Measurements from ENCODE around the gene ANXA6.

The ANXA6 gene

DNA sequence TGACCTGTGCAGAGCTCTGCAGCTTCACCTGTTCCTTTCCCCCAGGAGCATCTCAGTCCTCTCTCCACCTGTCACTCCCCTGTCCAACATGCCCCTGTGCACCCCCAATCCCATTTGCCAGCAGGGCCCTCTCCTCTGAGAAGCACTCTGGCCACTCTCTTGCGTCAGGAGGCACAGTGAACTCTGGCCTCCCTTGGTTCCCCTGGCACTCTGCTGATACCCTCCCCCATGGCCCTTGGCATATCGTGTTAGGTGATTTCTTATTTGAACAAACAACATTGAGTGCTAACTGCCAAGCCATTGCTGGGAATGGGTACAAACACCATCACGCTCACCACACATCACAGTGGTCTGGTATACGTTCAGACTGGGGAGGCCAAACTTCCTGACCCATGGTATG is 55.8 kb downstream of the ANXA6 start:
- TF ChIP-seq POU6F1 (CRISPR knock-in tag; IDR thresholded peaks at IDR 0.05; ENCODE audit: borderline replicate concordance, low read depth), result no peak
- TF ChIP-seq ZNF565 (CRISPR knock-in tag; conservative IDR thresholded peaks at IDR 0.05; ENCODE audit: low read depth), result no peak
- TF ChIP-seq ZFP30 (CRISPR knock-in tag; IDR thresholded peaks at IDR 0.05), result no peak
- TF ChIP-seq TOX (CRISPR knock-in tag; IDR thresholded peaks at IDR 0.05; ENCODE audit: borderline replicate concordance), result no peak
- TF ChIP-seq GLIS3 (CRISPR knock-in tag; IDR thresholded peaks at IDR 0.05), result no peak
- TF ChIP-seq SNAI2 (CRISPR knock-in tag; IDR thresholded peaks at IDR 0.05), result no peak
- TF ChIP-seq ZNF70 (CRISPR knock-in tag; IDR thresholded peaks at IDR 0.05), result no peak
- TF ChIP-seq, protein P1, sequence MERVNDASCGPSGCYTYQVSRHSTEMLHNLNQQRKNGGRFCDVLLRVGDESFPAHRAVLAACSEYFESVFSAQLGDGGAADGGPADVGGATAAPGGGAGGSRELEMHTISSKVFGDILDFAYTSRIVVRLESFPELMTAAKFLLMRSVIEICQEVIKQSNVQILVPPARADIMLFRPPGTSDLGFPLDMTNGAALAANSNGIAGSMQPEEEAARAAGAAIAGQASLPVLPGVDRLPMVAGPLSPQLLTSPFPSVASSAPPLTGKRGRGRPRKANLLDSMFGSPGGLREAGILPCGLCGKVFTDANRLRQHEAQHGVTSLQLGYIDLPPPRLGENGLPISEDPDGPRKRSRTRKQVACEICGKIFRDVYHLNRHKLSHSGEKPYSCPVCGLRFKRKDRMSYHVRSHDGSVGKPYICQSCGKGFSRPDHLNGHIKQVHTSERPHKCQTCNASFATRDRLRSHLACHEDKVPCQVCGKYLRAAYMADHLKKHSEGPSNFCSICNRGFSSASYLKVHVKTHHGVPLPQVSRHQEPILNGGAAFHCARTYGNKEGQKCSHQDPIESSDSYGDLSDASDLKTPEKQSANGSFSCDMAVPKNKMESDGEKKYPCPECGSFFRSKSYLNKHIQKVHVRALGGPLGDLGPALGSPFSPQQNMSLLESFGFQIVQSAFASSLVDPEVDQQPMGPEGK (CRISPR knock-in tag; IDR thresholded peaks at IDR 0.05; ENCODE audit: borderline replicate concordance), result no peak
- no peak for TF ChIP-seq TCF4 (CRISPR knock-in tag; IDR thresholded peaks at IDR 0.05; ENCODE audit: borderline replicate concordance)
- no peak for TF ChIP-seq BACH2 (CRISPR knock-in tag; IDR thresholded peaks at IDR 0.05; ENCODE audit: borderline replicate concordance)
- TF ChIP-seq, protein P2, sequence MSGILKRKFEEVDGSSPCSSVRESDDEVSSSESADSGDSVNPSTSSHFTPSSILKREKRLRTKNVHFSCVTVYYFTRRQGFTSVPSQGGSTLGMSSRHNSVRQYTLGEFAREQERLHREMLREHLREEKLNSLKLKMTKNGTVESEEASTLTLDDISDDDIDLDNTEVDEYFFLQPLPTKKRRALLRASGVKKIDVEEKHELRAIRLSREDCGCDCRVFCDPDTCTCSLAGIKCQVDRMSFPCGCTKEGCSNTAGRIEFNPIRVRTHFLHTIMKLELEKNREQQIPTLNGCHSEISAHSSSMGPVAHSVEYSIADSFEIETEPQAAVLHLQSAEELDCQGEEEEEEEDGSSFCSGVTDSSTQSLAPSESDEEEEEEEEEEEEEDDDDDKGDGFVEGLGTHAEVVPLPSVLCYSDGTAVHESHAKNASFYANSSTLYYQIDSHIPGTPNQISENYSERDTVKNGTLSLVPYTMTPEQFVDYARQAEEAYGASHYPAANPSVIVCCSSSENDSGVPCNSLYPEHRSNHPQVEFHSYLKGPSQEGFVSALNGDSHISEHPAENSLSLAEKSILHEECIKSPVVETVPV (CRISPR knock-in tag; IDR thresholded peaks at IDR 0.05), result no peak
- TF ChIP-seq OSR1 (CRISPR knock-in tag; IDR thresholded peaks at IDR 0.05), result no peak
- no peak for TF ChIP-seq CSDC2 (CRISPR knock-in tag; IDR thresholded peaks at IDR 0.05)
- no peak for ATAC-seq

DNA sequence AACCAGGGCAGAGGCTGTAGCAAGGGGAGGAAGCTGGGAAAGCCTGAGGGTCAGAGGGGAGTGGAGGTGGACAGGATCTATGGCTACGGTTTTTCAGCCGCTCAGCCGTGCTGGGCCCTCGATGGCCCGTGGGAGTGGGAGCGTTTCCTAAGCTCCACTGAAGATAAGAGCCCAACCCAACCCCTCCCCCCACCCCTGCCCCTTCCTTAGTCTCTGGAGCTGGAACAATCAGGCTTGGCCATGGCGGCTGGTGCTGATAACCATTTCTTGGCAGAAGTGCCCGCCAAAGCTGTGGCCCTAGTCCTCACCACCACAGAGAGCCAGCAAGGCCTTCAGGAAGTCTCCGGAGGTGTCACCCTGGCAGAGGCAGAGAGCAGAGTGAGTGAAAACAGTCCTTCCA is 56.4 kb downstream of the ANXA6 start:
- TF ChIP-seq, protein P3, sequence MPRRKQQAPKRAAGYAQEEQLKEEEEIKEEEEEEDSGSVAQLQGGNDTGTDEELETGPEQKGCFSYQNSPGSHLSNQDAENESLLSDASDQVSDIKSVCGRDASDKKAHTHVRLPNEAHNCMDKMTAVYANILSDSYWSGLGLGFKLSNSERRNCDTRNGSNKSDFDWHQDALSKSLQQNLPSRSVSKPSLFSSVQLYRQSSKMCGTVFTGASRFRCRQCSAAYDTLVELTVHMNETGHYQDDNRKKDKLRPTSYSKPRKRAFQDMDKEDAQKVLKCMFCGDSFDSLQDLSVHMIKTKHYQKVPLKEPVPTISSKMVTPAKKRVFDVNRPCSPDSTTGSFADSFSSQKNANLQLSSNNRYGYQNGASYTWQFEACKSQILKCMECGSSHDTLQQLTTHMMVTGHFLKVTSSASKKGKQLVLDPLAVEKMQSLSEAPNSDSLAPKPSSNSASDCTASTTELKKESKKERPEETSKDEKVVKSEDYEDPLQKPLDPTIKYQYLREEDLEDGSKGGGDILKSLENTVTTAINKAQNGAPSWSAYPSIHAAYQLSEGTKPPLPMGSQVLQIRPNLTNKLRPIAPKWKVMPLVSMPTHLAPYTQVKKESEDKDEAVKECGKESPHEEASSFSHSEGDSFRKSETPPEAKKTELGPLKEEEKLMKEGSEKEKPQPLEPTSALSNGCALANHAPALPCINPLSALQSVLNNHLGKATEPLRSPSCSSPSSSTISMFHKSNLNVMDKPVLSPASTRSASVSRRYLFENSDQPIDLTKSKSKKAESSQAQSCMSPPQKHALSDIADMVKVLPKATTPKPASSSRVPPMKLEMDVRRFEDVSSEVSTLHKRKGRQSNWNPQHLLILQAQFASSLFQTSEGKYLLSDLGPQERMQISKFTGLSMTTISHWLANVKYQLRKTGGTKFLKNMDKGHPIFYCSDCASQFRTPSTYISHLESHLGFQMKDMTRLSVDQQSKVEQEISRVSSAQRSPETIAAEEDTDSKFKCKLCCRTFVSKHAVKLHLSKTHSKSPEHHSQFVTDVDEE (CRISPR knock-in tag; IDR thresholded peaks at IDR 0.05), result no peak
- no peak for TF ChIP-seq ISL1 (CRISPR knock-in tag; IDR thresholded peaks at IDR 0.05)
- no peak for TF ChIP-seq ESRRG (CRISPR knock-in tag; IDR thresholded peaks at IDR 0.05)
- TF ChIP-seq GLIS3 (CRISPR knock-in tag; IDR thresholded peaks at IDR 0.05), result no peak
- TF ChIP-seq, protein P1 (CRISPR knock-in tag; IDR thresholded peaks at IDR 0.05; ENCODE audit: borderline replicate concordance), result no peak
- no peak for TF ChIP-seq ZC3H10 (CRISPR knock-in tag; IDR thresholded peaks at IDR 0.05)
- no peak for TF ChIP-seq ZNF565 (CRISPR knock-in tag; conservative IDR thresholded peaks at IDR 0.05; ENCODE audit: low read depth)
- TF ChIP-seq TCF4 (CRISPR knock-in tag; IDR thresholded peaks at IDR 0.05; ENCODE audit: borderline replicate concordance), result no peak
- no peak for TF ChIP-seq CSDC2 (CRISPR knock-in tag; IDR thresholded peaks at IDR 0.05)
- no peak for ATAC-seq

GRCh38 chr5:151100681-151101080 is 56.9 kb downstream of the ANXA6 start:
- no peak for ATAC-seq
- TF ChIP-seq PPARA (CRISPR knock-in tag; IDR thresholded peaks at IDR 0.05; ENCODE audit: borderline replicate concordance) (no peak), BACH2 (CRISPR knock-in tag; IDR thresholded peaks at IDR 0.05; ENCODE audit: borderline replicate concordance) (no peak), TOX (CRISPR knock-in tag; IDR thresholded peaks at IDR 0.05; ENCODE audit: borderline replicate concordance) (no peak), ZNF8 (CRISPR knock-in tag; IDR thresholded peaks at IDR 0.05) (no peak), ESRRG (CRISPR knock-in tag; IDR thresholded peaks at IDR 0.05) (no peak), RARB (CRISPR knock-in tag; IDR thresholded peaks at IDR 0.05) (no peak), OSR1 (CRISPR knock-in tag; IDR thresholded peaks at IDR 0.05) (no peak), TCF4 (CRISPR knock-in tag; IDR thresholded peaks at IDR 0.05; ENCODE audit: borderline replicate concordance) (no peak), ZFP30 (CRISPR knock-in tag; IDR thresholded peaks at IDR 0.05) (no peak), GLIS3 (CRISPR knock-in tag; IDR thresholded peaks at IDR 0.05) (no peak), SNAI2 (CRISPR knock-in tag; IDR thresholded peaks at IDR 0.05) (no peak), POU6F1 (CRISPR knock-in tag; IDR thresholded peaks at IDR 0.05; ENCODE audit: borderline replicate concordance, low read depth) (no peak), CREB5 (CRISPR knock-in tag; IDR thresholded peaks at IDR 0.05; ENCODE audit: low read depth) (no peak), ZFP3 (CRISPR knock-in tag; IDR thresholded peaks at IDR 0.05) (no peak), ZNF565 (CRISPR knock-in tag; conservative IDR thresholded peaks at IDR 0.05; ENCODE audit: low read depth) (no peak)

Data from SK-N-SH treated with all-trans-retinoic acid at 6 μM for 48 hours (cell line).